ENCODE results near the gene L3MBTL3.
A peak's percentile ranks its signal among the peaks of the same experiment; 100 is the strongest.

Gene L3MBTL3

DNA sequence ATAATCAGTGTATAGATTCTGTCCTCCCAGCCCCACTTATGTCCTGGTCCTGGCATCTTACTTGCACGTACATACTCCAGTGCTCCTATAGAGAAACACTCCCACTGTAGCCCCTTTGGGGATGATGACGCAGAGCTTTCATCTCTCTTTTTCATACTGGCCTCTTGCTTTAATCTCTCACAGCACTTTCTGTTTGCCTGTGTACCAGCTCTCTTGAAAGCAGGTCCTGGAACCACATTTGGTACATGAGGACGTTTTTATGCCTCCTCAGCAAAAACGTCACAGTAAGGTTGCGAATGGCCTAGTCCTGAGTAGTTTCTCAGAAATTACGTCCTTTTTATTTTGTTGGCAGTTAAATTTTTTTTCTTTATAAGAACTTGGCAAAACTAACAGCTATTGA is 10.8 kb downstream of the L3MBTL3 start:
- Histone ChIP-seq H3K9me3 (ENCODE audit: control insufficient read depth, low read length) (no peaks in the 10 kb centered on the region), H3K27me3 (replicated peaks; ENCODE audit: control insufficient read depth, insufficient read depth, low read length) (no peaks in the 10 kb centered on the region), H3K4me1 (ENCODE audit: control insufficient read depth, insufficient read depth, low read length) (peaks cover 8% of the 10 kb centered on the region), H3K36me3 (ENCODE audit: control insufficient read depth, insufficient read depth, low read length, severe bottlenecking) (no peaks in the 10 kb centered on the region), H3K9ac (ENCODE audit: low read length) (no peak overlapping the region), H3K4me3 (ENCODE audit: low read length) (no peak overlapping the region)
- DNase-seq (ENCODE audit: low read depth), result no peak

DNA sequence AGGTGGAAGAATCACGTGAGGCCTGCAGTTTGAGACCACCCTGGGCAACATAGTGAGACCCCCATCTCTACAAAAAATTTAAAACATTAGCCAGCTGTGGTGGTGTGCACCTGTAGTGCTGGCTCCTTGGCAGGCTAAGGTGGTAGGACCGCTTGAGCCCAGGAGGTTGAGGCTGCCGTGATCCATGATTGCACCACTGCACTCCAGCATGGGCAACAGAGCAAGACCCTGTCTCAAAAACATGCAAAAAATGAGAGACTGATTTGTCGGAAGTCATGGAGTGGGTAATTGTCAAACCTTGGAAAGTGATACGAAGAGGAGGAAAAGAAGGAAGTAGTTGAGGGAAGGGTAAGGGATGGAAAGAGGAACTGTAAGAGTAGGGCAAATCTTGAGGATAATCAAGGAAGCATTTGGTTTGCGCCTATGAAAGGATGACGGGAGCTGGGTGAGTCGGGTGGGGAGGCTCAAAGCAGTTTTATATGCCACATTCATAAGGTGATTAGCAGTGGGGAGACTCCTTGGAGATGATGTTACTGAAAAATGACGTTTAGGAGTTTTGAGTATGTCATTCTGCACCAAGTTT is 14.5 kb downstream of the L3MBTL3 start:
- peaks cover 18% of the 10 kb centered on the region for H3K4me1 ChIP-seq (ENCODE audit: control insufficient read depth, insufficient read depth, low read length)
- no peaks in the 10 kb centered on the region for H3K9me3 ChIP-seq (ENCODE audit: control insufficient read depth, low read length)
- no peak overlapping the region for H3K9ac ChIP-seq (ENCODE audit: low read length)
- no peak for DNase-seq (ENCODE audit: low read depth)
- no peak overlapping the region for H3K4me3 ChIP-seq (ENCODE audit: low read length)
- no peaks in the 10 kb centered on the region for H3K27me3 ChIP-seq (replicated peaks; ENCODE audit: control insufficient read depth, insufficient read depth, low read length)
- H3K36me3 ChIP-seq (ENCODE audit: control insufficient read depth, insufficient read depth, low read length, severe bottlenecking), result no peaks in the 10 kb centered on the region

DNA sequence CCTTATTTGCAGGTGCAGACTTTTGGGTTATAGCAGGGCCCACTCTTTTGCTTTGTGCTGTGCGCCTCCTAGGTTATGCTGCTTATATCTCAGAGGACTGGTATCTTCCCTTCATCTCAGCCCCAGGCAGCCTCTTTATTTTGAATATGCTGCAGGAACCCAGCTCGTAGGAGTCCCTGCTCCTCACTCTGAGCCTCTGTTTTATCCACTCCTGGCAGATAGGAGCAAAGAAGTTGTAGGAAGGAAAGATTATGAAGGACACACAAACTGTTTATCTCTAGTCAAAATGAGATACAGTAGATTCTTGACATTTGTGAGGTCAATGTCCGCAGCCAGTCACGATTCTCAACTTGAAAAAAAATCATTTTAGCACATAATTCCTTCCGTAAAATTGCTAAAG is 15.6 kb downstream of the L3MBTL3 start:
- Histone ChIP-seq H3K4me1 (ENCODE audit: control insufficient read depth, insufficient read depth, low read length) (peaks cover 18% of the 10 kb centered on the region), H3K27me3 (replicated peaks; ENCODE audit: control insufficient read depth, insufficient read depth, low read length) (no peaks in the 10 kb centered on the region), H3K9me3 (ENCODE audit: control insufficient read depth, low read length) (no peaks in the 10 kb centered on the region), H3K4me3 (ENCODE audit: low read length) (no peak overlapping the region), H3K9ac (ENCODE audit: low read length) (no peak overlapping the region), H3K36me3 (ENCODE audit: control insufficient read depth, insufficient read depth, low read length, severe bottlenecking) (no peaks in the 10 kb centered on the region)
- DNase-seq (ENCODE audit: low read depth), result no peak

DNA sequence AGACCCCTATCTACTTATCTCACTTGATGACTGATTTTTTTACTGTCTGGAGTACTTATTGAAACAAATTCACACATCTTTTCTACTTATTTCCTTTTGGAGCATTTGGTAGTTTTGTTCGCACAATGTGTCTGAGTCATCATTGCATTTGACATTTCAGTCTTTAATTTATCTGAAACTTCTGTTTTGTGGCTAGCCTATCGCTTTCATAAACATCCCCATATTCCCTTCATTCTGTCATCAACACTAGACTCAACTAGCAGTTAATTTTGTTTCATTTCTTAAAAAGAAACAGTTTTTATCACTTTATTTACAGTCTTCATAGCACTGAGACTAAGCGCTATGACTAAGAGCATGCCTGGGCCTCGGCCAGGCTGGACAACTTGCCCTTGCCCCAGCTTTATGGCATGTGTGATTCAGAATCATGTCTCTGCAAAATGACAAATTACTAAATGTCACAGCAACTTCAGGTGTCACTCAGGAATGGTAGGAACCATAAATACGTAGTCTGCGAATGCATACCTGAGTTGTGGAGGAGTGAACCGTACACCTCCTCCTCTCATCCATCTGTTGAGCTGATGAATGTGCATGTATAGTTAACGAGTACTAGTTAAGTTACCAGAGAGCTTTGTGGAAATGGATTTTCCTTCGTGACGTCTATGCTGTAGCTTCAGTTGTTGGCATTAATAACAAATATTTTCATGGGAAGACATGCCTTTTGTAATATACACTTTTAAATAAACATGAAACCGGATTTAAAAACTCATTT is 16.2 kb downstream of the L3MBTL3 start:
- Histone ChIP-seq H3K36me3 (ENCODE audit: control insufficient read depth, insufficient read depth, low read length, severe bottlenecking) (no peaks in the 10 kb centered on the region), H3K4me1 (ENCODE audit: control insufficient read depth, insufficient read depth, low read length) (peaks cover 18% of the 10 kb centered on the region), H3K9me3 (ENCODE audit: control insufficient read depth, low read length) (no peaks in the 10 kb centered on the region), H3K9ac (ENCODE audit: low read length) (no peak overlapping the region), H3K27me3 (replicated peaks; ENCODE audit: control insufficient read depth, insufficient read depth, low read length) (no peaks in the 10 kb centered on the region), H3K4me3 (ENCODE audit: low read length) (no peak overlapping the region)
- DNase-seq (ENCODE audit: low read depth), result peak; percentile 28

DNA sequence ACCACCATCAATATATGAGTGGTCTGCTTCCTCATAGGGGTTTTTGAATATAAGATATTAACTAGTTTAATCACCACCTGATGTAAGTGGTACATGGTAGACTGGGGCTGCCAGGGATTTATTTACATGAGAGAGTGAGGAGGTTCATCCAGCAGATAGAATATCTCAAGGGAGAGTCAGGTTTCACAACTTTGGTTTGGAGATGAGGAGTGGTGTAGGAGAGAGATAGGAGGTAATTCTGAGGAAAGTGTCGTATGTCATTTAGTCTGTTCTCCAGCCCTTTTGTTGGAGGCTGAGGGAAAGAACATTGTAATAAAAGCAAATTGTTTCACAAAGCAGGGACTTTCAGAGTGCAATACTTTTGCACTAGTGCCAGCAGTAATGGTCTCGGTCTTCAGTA is 16.8 kb downstream of the L3MBTL3 start:
- H3K27me3 ChIP-seq (replicated peaks; ENCODE audit: control insufficient read depth, insufficient read depth, low read length), result no peaks in the 10 kb centered on the region
- H3K36me3 ChIP-seq (ENCODE audit: control insufficient read depth, insufficient read depth, low read length, severe bottlenecking), result no peaks in the 10 kb centered on the region

DNA sequence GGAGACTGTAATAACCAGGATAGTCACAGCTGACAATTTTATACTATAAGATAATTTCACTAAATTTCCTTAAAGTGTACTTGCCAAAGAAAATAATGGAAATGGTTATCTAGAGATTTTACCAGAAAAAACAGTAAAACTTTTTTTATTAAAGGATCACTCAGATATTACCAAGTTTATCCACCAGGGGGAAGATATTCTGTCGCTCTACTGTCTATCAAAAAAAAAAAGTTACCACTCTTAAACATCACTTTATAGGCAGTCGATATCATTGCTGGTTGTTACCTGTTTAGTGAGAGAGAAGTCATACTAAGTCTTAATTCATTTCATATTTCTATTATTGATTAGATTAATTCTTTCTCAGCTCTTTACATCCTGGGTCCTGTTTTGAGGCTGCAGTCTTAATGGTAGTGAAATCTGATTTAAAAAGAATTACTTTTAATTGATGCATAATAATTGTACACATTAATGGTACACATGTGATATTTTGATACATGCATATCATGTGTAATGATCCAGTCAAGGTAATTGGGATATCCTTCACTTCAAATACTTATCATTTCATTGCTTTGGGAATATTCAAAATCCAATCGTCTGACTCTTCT is 18.9 kb downstream of the L3MBTL3 start:
- no peak overlapping the region for H3K4me3 ChIP-seq (ENCODE audit: low read length)
- H3K27me3 ChIP-seq (replicated peaks; ENCODE audit: control insufficient read depth, insufficient read depth, low read length), result no peaks in the 10 kb centered on the region
- peak; percentile 46 for DNase-seq (ENCODE audit: low read depth)
- no peaks in the 10 kb centered on the region for H3K36me3 ChIP-seq (ENCODE audit: control insufficient read depth, insufficient read depth, low read length, severe bottlenecking)
- H3K9me3 ChIP-seq (ENCODE audit: control insufficient read depth, low read length), result no peaks in the 10 kb centered on the region
- H3K9ac ChIP-seq (ENCODE audit: low read length), result no peak overlapping the region
- H3K4me1 ChIP-seq (ENCODE audit: control insufficient read depth, insufficient read depth, low read length), result peaks cover 18% of the 10 kb centered on the region

More for the DNA sequence above, 16.8 kb downstream of the L3MBTL3 start:
- peaks cover 18% of the 10 kb centered on the region for H3K4me1 ChIP-seq (ENCODE audit: control insufficient read depth, insufficient read depth, low read length)
- H3K9me3 ChIP-seq (ENCODE audit: control insufficient read depth, low read length), result no peaks in the 10 kb centered on the region
- DNase-seq (ENCODE audit: low read depth), result no peak
- H3K9ac ChIP-seq (ENCODE audit: low read length), result no peak overlapping the region
- no peak overlapping the region for H3K4me3 ChIP-seq (ENCODE audit: low read length)

DNA sequence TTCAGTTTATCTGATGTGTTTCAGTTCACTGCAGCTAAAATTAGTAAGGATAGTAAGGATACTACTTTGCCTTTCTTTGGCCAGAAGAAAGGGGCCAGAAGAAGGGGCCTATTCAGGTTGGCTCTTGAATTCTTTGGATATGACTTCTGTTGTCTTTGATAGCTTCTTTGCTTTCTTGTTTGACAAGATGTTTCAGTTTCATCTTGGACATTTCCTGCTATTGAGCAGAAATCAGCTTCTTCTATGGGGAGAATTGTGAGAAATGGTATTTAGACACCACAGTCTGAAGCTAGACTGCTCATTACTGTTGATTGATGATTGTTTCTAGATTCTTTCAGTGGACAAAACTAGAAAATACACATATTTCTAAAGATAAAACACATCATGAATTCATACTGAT is 23.2 kb downstream of the L3MBTL3 start:
- H3K9ac ChIP-seq (ENCODE audit: low read length), result no peak overlapping the region
- no peaks in the 10 kb centered on the region for H3K36me3 ChIP-seq (ENCODE audit: control insufficient read depth, insufficient read depth, low read length, severe bottlenecking)
- no peaks in the 10 kb centered on the region for H3K27me3 ChIP-seq (replicated peaks; ENCODE audit: control insufficient read depth, insufficient read depth, low read length)
- no peak overlapping the region for H3K4me3 ChIP-seq (ENCODE audit: low read length)
- no peaks in the 10 kb centered on the region for H3K9me3 ChIP-seq (ENCODE audit: control insufficient read depth, low read length)
- DNase-seq (ENCODE audit: low read depth), result no peak
- H3K4me1 ChIP-seq (ENCODE audit: control insufficient read depth, insufficient read depth, low read length), result no peaks in the 10 kb centered on the region

DNA sequence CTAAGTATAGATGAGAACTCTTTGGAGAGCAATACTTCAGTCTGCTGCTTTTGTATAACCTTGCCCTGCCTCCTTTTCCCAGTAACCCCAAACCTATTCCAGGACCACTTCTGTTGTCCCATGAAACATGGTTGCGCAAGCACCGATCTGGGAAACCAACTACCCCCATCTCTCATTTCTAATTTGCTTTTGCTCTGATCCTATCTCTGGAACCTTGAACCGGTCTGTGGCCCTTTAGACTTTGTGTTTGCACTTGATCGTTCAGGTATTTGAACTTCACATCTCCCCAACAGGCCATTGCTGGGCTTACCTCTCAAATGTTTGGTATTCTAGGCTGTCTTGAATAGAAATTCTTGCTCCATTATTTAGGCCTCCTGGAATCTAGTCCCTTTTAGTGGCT is 25.0 kb downstream of the L3MBTL3 start:
- no peaks in the 10 kb centered on the region for H3K36me3 ChIP-seq (ENCODE audit: control insufficient read depth, insufficient read depth, low read length, severe bottlenecking)
- H3K9me3 ChIP-seq (ENCODE audit: control insufficient read depth, low read length), result no peaks in the 10 kb centered on the region
- H3K4me1 ChIP-seq (ENCODE audit: control insufficient read depth, insufficient read depth, low read length), result peaks cover 6% of the 10 kb centered on the region
- no peak for DNase-seq (ENCODE audit: low read depth)
- no peak overlapping the region for H3K9ac ChIP-seq (ENCODE audit: low read length)
- H3K27me3 ChIP-seq (replicated peaks; ENCODE audit: control insufficient read depth, insufficient read depth, low read length), result no peaks in the 10 kb centered on the region
- H3K4me3 ChIP-seq (ENCODE audit: low read length), result no peak overlapping the region

DNA sequence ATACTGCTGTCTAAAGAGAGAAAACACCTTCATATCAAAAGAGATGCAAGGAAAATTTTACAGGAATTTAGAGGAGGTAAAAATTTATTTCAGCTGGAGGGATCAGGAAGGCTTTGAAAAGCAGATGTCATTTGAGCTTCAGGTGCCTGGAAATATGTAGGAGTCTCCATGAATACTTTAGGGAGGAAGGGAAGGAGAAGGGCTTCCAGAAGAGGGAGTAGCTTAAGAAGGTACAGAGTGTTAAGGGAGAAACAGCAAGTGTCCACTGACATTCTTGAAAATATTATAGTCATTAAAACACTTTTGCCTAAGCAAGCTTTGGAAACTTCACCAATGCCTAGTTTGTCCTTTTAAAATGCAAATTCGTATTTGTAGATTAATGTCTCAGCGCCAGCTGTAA is 27.2 kb downstream of the L3MBTL3 start:
- H3K27me3 ChIP-seq (replicated peaks; ENCODE audit: control insufficient read depth, insufficient read depth, low read length), result no peaks in the 10 kb centered on the region
- no peak for DNase-seq (ENCODE audit: low read depth)
- H3K36me3 ChIP-seq (ENCODE audit: control insufficient read depth, insufficient read depth, low read length, severe bottlenecking), result no peaks in the 10 kb centered on the region
- H3K9ac ChIP-seq (ENCODE audit: low read length), result no peak overlapping the region
- H3K4me3 ChIP-seq (ENCODE audit: low read length), result no peak overlapping the region
- H3K4me1 ChIP-seq (ENCODE audit: control insufficient read depth, insufficient read depth, low read length), result peaks cover 12% of the 10 kb centered on the region
- no peaks in the 10 kb centered on the region for H3K9me3 ChIP-seq (ENCODE audit: control insufficient read depth, low read length)

DNA sequence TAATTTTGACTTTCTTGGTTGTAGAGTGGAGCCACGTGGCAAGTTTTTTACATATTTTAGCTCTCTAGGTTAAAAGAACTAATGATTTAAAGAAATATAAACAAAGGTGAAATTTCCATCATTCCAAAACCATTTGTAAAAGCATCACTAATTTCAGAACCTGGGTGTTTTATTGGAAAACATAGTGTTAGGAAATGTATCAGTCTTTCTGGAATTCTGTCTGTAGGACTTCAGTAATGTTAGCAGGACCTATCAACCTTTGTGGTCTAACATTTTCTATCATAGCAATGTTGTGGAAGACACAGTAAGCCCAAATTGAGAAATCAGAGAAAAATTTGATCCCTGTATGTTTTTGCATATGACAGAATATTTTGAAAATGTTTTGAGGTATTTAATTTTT is 28.3 kb downstream of the L3MBTL3 start:
- no peaks in the 10 kb centered on the region for H3K27me3 ChIP-seq (replicated peaks; ENCODE audit: control insufficient read depth, insufficient read depth, low read length)
- peak; percentile 62 for DNase-seq (ENCODE audit: low read depth)
- H3K36me3 ChIP-seq (ENCODE audit: control insufficient read depth, insufficient read depth, low read length, severe bottlenecking), result no peaks in the 10 kb centered on the region
- no peaks in the 10 kb centered on the region for H3K9me3 ChIP-seq (ENCODE audit: control insufficient read depth, low read length)
- peaks cover 14% of the 10 kb centered on the region for H3K4me1 ChIP-seq (ENCODE audit: control insufficient read depth, insufficient read depth, low read length)
- no peak overlapping the region for H3K9ac ChIP-seq (ENCODE audit: low read length)
- H3K4me3 ChIP-seq (ENCODE audit: low read length), result no peak overlapping the region

DNA sequence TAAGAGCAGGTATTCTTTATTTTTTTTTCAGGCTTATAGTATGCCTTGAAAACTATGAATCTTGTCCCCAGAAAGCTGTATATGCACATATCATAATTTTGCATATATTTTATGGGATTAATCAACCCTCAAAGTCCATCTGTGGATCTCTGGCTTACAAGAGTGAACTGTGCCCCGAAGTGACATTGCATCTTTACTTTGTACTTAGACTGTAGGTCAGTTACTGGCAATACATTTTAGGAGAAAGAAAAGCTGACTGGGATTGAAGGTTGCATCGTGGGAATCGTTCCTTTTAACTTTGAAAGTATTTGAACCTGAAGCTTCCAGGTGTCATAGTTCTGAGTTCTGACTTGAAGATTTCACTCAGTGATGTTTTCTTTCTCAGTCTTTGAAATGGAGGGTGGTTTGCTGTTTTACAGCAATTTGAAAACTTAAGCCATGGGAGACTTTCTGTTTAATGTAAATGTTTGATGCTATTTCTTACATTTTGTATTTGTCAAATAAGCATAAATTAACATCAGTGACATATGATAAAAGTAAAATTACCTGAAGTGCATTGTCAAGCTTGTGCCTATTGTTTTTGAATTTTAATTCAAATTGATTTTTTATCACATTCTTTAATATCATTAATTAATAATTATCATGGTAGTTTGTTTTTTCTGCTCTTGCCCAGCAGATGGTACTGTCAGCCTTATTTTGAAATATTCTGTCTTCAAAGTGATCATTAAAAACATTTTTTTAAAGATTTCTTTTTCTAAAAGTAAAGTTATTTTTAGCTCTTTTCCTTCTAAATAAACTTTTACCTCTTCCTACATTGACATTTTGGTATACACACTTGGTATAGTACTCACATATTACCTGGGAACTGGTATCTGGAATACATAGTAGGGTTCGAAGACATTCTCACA is 29.0 kb downstream of the L3MBTL3 start:
- H3K27me3 ChIP-seq (replicated peaks; ENCODE audit: control insufficient read depth, insufficient read depth, low read length), result no peaks in the 10 kb centered on the region
- no peak overlapping the region for H3K4me3 ChIP-seq (ENCODE audit: low read length)
- H3K36me3 ChIP-seq (ENCODE audit: control insufficient read depth, insufficient read depth, low read length, severe bottlenecking), result no peaks in the 10 kb centered on the region
- no peak overlapping the region for H3K9ac ChIP-seq (ENCODE audit: low read length)
- peak; percentile 16 for DNase-seq (ENCODE audit: low read depth)
- no peaks in the 10 kb centered on the region for H3K9me3 ChIP-seq (ENCODE audit: control insufficient read depth, low read length)
- H3K4me1 ChIP-seq (ENCODE audit: control insufficient read depth, insufficient read depth, low read length), result peaks cover 14% of the 10 kb centered on the region
